ENCODE results near the gene SMAD7. TPM values are rescaled to one million over a fixed set of nuclear protein-coding genes. Genes with fewer than 3 reads are reported as not detected.

Gene SMAD7
- total and polyA plus RNA-seq, 10 of the 15 experiments (the other 5 are each of a cell fraction or from before 2014, with no cell fraction given) = 1.3 to 22.5 (median 8.0) TPM

- TF ChIP-seq, protein P1, sequence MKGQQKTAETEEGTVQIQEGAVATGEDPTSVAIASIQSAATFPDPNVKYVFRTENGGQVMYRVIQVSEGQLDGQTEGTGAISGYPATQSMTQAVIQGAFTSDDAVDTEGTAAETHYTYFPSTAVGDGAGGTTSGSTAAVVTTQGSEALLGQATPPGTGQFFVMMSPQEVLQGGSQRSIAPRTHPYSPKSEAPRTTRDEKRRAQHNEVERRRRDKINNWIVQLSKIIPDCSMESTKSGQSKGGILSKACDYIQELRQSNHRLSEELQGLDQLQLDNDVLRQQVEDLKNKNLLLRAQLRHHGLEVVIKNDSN (IDR thresholded peaks at IDR 0.05; ENCODE audit: borderline replicate concordance, extremely low read length, insufficient read depth, low read depth, low read length) = no peak
- no peak; the same call in 1 of the 2 replicates for TF ChIP-seq SIN3A (IDR thresholded peaks at IDR 0.05; ENCODE audit: low read depth, low read length)
- TF ChIP-seq ZBTB33 (IDR thresholded peaks at IDR 0.05) = no peak
- peak; percentile 60; the same call in 1 of the 2 replicates for TF ChIP-seq NR2F1 (conservative IDR thresholded peaks at IDR 0.05)
- TF ChIP-seq TCF3 (IDR thresholded peaks at IDR 0.05; ENCODE audit: borderline replicate concordance, insufficient read depth, low read depth, low read length) = no peak
- no peak for TF ChIP-seq RBBP5 (conservative IDR thresholded peaks at IDR 0.05)
- peak; percentile 82 for TF ChIP-seq PAX5 (IDR thresholded peaks at IDR 0.05; ENCODE audit: borderline replicate concordance, low read depth, low read length)
- no peak for TF ChIP-seq ZNF384 (IDR thresholded peaks at IDR 0.05; ENCODE audit: borderline replicate concordance, low read depth, low read length)
- TF ChIP-seq IKZF1 (conservative IDR thresholded peaks at IDR 0.05) = no peak
- TF ChIP-seq IKZF2 (IDR thresholded peaks at IDR 0.05) = no peak
Observed at GRCh38 chr18:48948112-48949049, 2.4 kb downstream of the SMAD7 start (continued).
